ENCODE data around the gene HOMER2. TPM values are rescaled to one million over a fixed set of nuclear protein-coding genes. Genes with fewer than 3 reads are reported as not detected.
"Not testable (repeated sequence)": the region's sequence is repeated elsewhere in the genome, so short reads cannot be mapped to it uniquely, and the experiment has no call there.

The HOMER2 gene
- total RNA-seq, 1 donor from 2014 or later = 16.4 TPM

- Histone ChIP-seq H3K9me3 (no peaks in the 10 kb centered on the region), H3K4me3 (no peak overlapping the region), H3K4me1 (no peaks in the 10 kb centered on the region), H3K27me3 (no peaks in the 10 kb centered on the region), H3K36me3 (no peaks in the 10 kb centered on the region), H3K27ac (no peak overlapping the region)
- TF ChIP-seq, protein P1, sequence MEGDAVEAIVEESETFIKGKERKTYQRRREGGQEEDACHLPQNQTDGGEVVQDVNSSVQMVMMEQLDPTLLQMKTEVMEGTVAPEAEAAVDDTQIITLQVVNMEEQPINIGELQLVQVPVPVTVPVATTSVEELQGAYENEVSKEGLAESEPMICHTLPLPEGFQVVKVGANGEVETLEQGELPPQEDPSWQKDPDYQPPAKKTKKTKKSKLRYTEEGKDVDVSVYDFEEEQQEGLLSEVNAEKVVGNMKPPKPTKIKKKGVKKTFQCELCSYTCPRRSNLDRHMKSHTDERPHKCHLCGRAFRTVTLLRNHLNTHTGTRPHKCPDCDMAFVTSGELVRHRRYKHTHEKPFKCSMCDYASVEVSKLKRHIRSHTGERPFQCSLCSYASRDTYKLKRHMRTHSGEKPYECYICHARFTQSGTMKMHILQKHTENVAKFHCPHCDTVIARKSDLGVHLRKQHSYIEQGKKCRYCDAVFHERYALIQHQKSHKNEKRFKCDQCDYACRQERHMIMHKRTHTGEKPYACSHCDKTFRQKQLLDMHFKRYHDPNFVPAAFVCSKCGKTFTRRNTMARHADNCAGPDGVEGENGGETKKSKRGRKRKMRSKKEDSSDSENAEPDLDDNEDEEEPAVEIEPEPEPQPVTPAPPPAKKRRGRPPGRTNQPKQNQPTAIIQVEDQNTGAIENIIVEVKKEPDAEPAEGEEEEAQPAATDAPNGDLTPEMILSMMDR (IDR thresholded peaks at IDR 0.05) = no peak
- ATAC-seq (no peak), DNase-seq (no peak)
- intact Hi-C loops (cut with DNase I) = no loop called here
Measured at GRCh38 chr15:82873000-82873680, 79.4 kb downstream of the HOMER2 start.

- intact Hi-C loops (cut with DNase I) = no loop called here
- H3K4me3 ChIP-seq = no peak overlapping the region
- H3K27ac ChIP-seq = no peak overlapping the region
- H3K4me1 ChIP-seq = no peaks in the 10 kb centered on the region
- TF ChIP-seq, protein P1 (IDR thresholded peaks at IDR 0.05) = no peak
- H3K9me3 ChIP-seq = no peaks in the 10 kb centered on the region
- ATAC-seq (no peak), DNase-seq (no peak)
- H3K27me3 ChIP-seq = no peaks in the 10 kb centered on the region
- H3K36me3 ChIP-seq = no peaks in the 10 kb centered on the region
Measured at GRCh38 chr15:82871832-82872484, 80.6 kb downstream of the HOMER2 start.

- no peaks in the 10 kb centered on the region for H3K36me3 ChIP-seq
- intact Hi-C loops (cut with DNase I) = no loop called here
- no peak overlapping the region for H3K27ac ChIP-seq
- peak; percentile 43 for ATAC-seq
- H3K9me3 ChIP-seq = no peaks in the 10 kb centered on the region
- no peak overlapping the region for H3K4me3 ChIP-seq
- TF ChIP-seq, protein P1 (IDR thresholded peaks at IDR 0.05) = no peak
- no peak for DNase-seq
- no peaks in the 10 kb centered on the region for H3K27me3 ChIP-seq
- H3K4me1 ChIP-seq = no peaks in the 10 kb centered on the region
Measured at GRCh38 chr15:82871358-82871757, 81.2 kb downstream of the HOMER2 start.

GRCh38 chr15:82870727-82871320 lies 81.7 kb downstream of the HOMER2 start:
- Histone ChIP-seq H3K4me3 (no peak overlapping the region), H3K9me3 (no peaks in the 10 kb centered on the region), H3K4me1 (no peaks in the 10 kb centered on the region), H3K36me3 (no peaks in the 10 kb centered on the region), H3K27ac (no peak overlapping the region), H3K27me3 (no peaks in the 10 kb centered on the region)
- DNase-seq = no peak
- intact Hi-C loops (cut with DNase I) = no loop called here
- TF ChIP-seq, protein P1 (IDR thresholded peaks at IDR 0.05) = no peak
- ATAC-seq = peak; percentile 39

DNA sequence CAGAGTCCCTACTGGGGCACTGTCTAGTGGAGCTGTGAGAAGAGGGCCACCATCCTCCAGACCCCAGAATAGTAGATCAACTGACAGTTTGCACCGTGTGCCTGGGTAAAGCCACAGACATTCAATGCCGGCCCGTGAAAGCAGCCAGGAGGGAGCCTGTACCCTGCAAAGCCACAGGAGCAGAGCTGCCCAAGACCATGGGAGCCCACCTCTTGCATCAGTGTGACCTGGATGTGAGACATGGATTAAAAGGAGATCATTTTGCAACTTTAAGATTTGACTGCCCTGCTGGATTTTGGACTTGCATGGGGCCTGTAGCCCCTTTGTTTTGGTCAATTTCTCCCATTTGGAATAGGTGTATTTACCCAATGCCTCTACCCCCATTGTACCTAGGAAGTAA lies 86.5 kb downstream of the HOMER2 start:
- DNase-seq; H3K27ac ChIP-seq; H3K4me1 ChIP-seq; intact Hi-C loops (cut with DNase I); H3K36me3 ChIP-seq; ATAC-seq; H3K4me3 ChIP-seq; H3K9me3 ChIP-seq; H3K27me3 ChIP-seq: not testable (repeated sequence)

- H3K4me3 ChIP-seq; DNase-seq; H3K9me3 ChIP-seq; H3K27ac ChIP-seq; ATAC-seq; H3K4me1 ChIP-seq; H3K27me3 ChIP-seq; H3K36me3 ChIP-seq; intact Hi-C loops (cut with DNase I): not testable (repeated sequence)
Measured at GRCh38 chr15:82865581-82865980, 86.9 kb downstream of the HOMER2 start.

Measured in upper lobe of right lung (tissue), 1 donor.